ENCODE data around the gene RPS6KB1.
A peak's percentile ranks its signal among the peaks of the same experiment; 100 is the strongest.
"Not testable (repeated sequence)": the region's sequence is repeated elsewhere in the genome, so short reads cannot be mapped to it uniquely, and the experiment has no call there.

RPS6KB1 gene

GRCh38 chr17:59872351-59872750, 20.6 kb upstream of the RPS6KB1 start:
- DNase-seq: no peak

GRCh38 chr17:59873414-59873813, 19.5 kb upstream of the RPS6KB1 start:
- DNase-seq: not testable (repeated sequence)

GRCh38 chr17:59874376-59874775, 18.5 kb upstream of the RPS6KB1 start:
- DNase-seq: no peak

- no peak for DNase-seq
Observed at GRCh38 chr17:59876107-59876506, 16.8 kb upstream of the RPS6KB1 start.

GRCh38 chr17:59877965-59878364, 15.0 kb upstream of the RPS6KB1 start:
- no peak for DNase-seq

- DNase-seq: no peak
Observed at GRCh38 chr17:59878624-59879023, 14.3 kb upstream of the RPS6KB1 start.

- DNase-seq: no peak
Observed at GRCh38 chr17:59884861-59885260, 8.1 kb upstream of the RPS6KB1 start.

- DNase-seq: no peak
Observed at GRCh38 chr17:59888145-59888750, 4.7 kb upstream of the RPS6KB1 start.

GRCh38 chr17:59890720-59891119, 2.2 kb upstream of the RPS6KB1 start:
- DNase-seq: no peak

GRCh38 chr17:59892251-59892923, 534 bp upstream of the RPS6KB1 start:
- DNase-seq: no peak

GRCh38 chr17:59893676-59894100, 767 bp downstream of the RPS6KB1 start:
- DNase-seq: no peak

GRCh38 chr17:59897090-59897489, 4.2 kb downstream of the RPS6KB1 start:
- no peak for DNase-seq

GRCh38 chr17:59899099-59899498, 6.2 kb downstream of the RPS6KB1 start:
- DNase-seq: no peak

GRCh38 chr17:59901604-59902003, 8.7 kb downstream of the RPS6KB1 start:
- DNase-seq: no peak

- no peak for DNase-seq
Observed at GRCh38 chr17:59903455-59903854, 10.5 kb downstream of the RPS6KB1 start.

- no peak for DNase-seq
Observed at GRCh38 chr17:59907467-59907866, 14.5 kb downstream of the RPS6KB1 start.

GRCh38 chr17:59914274-59914854, 21.4 kb downstream of the RPS6KB1 start:
- peak; percentile 9 for DNase-seq

- no peak for DNase-seq
Observed at GRCh38 chr17:59916446-59916845, 23.5 kb downstream of the RPS6KB1 start.

GRCh38 chr17:59920637-59921036, 27.7 kb downstream of the RPS6KB1 start:
- not testable (repeated sequence) for DNase-seq

- DNase-seq: not testable (repeated sequence)
Observed at GRCh38 chr17:59930121-59930520, 37.2 kb downstream of the RPS6KB1 start.

- DNase-seq: not testable (repeated sequence)
Observed at GRCh38 chr17:59930768-59931167, 37.8 kb downstream of the RPS6KB1 start.

- not testable (repeated sequence) for DNase-seq
Observed at GRCh38 chr17:59933317-59933716, 40.4 kb downstream of the RPS6KB1 start.

- DNase-seq: not testable (repeated sequence)
Observed at GRCh38 chr17:59940697-59941096, 47.8 kb downstream of the RPS6KB1 start.

GRCh38 chr17:59941131-59941530, 48.2 kb downstream of the RPS6KB1 start:
- no peak for DNase-seq

Data from NCI-H524 treated with DMSO at 0.1 percent for 48 hours (cell line).